HG03139 (cell line): ENCODE results near the gene PPM1F.
"Not testable (repeated sequence)": the region's sequence is repeated elsewhere in the genome, so short reads cannot be mapped to it uniquely, and the experiment has no call there.

Source experiments
- ATAC-seq: cut with Tn5 transposase; IDR thresholded peaks from one replicate; pipeline ENCODE4 v1.9.1; 2021; ENCODE audit not compliant: unreplicated experiment

Gene PPM1F

DNA sequence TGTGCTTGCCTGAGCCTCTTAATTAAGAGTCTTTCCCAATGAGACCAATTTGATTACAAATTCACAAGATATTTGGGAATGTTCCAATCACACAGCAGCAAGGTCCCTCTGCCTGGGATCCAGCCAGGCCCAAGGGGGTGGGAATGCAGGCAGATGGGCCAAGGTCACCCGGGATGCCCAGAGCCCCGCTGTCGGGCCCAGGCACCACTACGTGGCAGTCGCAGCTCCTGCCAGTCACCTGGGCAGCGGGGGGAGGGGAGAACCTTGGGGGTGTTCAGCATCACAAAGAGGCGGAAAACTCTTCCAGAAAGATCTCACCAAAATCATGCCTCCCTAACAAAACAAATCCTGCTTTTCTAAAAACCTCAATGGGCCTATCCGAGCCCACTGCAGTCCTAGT is 30.9 kb downstream of the PPM1F start:
- no peak for ATAC-seq

DNA sequence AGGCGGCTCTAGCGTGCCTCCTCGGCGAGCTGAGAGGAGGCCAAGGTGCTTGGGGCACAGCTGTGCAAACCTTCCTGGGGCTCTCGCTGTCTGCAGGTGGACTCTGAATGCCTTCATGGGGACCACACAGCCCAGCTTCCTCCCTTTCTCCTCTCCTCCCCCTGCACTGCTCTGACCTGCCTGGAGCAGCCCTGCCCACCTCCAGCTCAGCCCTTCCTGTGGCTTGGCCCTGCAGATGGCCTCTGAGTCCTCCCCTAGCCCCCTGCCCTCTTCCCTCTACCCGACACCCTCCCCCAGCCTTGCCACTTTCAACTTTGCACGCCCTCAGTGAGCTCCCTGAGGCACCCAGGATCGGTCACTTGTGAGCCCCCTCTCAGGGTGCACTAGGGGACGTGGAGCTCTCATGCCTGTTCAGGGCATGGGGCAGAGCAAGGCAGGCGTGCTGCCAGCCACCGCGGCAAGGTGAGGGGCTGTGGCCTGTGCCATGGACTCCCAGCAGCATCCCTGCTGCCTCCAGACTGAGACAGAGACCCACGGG is 31.4 kb downstream of the PPM1F start:
- ATAC-seq, result no peak

DNA sequence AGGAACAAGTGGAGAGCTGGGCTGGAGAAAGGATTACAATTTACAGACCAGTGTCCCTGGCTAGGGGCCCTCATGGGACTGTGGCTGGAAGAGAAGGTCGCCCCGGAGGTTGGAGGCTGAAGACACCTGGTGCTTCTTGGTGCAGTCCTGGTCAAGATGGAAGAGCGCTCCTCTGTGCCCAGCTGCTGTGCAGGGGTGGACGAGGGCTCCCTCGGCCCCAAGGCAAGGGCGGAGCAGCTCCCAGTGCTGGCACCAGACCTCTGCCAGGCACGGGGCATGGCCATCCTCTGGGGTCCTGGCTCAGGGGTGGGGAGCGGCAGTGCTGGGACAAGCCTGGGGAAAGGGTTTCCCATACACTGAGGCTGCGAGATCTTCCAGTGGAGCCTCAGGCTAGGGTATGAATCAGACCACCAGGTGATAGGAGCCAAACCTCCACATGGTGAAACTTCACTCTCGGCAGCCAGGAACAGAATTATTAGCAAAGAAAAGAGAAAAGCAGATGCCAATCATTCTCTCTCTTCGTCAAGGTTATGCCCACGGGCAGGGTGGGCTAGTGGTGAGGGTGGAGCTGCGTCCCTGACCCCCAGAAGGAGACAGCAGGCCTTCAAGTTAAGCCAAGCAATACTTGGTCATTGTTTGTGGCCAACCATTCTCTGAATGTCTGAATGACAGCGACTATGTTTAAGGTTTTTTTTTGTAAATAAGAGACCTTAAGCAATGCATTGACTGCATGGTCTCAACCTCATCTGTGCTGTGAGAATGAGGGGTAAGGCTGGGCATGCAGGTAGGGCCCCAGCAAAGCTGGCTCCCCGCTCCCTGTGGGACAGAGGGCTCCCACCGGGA is 32.1 kb downstream of the PPM1F start:
- no peak for ATAC-seq

DNA sequence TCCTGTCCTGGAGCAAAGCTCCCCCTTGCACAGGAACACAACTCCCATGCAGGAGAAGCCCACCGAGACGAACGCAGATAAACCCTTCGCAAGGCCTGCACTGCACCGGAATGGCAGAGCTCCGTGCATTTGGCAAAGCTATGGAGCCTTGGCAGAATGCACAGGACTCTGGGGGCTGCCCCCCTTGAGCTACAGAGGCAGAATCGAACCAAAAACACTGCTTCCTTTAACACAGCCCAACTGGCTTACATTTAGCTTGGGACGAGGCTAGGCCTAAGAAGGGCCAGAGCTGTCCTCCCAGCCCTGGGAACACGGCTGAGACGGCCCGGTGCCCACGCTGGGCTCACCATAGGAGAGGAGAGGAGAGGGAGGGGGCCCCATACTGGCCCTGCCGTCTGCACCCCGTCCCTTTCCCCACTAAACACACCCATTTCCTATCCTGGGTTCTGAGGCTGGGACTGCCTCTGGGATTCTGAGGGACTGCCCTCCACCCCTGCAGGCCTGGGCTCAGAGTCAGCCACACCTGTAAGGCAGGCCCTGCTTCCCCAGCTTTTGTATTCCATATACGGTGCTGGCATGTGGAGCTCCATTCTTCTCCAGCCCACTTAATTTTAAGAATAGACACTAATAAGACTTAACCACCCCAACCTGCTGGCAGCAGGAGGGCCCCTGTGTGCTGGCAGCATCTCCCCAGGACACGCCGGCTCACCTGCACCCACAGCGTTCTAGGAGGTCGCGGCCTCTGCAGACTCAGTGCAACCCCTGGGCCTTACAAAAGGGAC is 32.9 kb downstream of the PPM1F start:
- ATAC-seq, result no peak

DNA sequence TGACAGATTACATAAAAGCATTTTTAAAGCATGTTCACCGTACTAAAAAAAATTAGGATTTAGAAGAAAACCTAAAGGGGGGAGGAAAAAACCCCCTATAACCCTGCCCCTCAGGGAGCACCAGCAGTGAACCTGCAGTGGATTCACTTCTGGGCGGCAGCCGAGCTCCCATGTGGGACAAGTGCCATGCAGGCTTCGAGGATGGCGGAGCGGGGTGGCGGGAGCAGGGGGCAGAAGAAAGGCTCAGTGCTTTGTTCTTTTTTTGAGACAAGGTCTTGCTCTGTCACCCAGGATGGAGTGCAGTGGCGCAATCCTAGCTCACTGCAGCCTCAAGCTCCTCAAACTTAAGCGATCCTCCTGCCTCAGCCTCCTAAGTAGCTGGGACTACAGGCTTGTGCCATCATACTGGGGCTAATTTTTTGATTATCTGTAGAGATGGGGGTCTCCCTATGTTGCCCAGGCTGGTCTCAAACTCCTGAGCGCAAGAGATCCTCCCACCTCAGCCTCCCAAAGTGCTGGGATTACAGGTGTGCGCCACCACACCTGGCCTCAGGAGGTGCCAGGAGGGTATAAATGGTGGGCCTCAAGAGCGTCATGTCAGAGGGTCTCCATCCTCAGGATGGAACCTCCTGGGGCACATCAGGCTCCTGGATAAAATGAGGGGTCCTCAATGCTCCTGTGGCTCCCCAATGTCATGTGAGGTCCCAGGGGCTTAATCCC is 34.0 kb downstream of the PPM1F start:
- ATAC-seq, result no peak

DNA sequence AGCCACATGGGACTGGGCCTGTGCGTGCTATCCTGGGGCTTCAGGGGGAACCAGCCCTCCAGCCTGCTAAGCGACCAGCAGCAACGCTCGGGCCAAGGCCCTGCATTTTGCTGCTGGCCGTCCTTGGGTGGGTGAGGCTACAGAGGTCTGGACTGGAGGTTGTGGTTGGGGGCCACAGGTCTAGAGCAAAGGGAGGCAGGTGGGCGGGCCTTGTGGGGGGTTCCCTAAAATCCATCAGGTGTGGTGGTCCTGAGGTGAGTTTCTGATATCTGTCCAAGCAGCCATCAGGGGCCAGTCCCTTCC is 34.7 kb downstream of the PPM1F start:
- ATAC-seq, result no peak

DNA sequence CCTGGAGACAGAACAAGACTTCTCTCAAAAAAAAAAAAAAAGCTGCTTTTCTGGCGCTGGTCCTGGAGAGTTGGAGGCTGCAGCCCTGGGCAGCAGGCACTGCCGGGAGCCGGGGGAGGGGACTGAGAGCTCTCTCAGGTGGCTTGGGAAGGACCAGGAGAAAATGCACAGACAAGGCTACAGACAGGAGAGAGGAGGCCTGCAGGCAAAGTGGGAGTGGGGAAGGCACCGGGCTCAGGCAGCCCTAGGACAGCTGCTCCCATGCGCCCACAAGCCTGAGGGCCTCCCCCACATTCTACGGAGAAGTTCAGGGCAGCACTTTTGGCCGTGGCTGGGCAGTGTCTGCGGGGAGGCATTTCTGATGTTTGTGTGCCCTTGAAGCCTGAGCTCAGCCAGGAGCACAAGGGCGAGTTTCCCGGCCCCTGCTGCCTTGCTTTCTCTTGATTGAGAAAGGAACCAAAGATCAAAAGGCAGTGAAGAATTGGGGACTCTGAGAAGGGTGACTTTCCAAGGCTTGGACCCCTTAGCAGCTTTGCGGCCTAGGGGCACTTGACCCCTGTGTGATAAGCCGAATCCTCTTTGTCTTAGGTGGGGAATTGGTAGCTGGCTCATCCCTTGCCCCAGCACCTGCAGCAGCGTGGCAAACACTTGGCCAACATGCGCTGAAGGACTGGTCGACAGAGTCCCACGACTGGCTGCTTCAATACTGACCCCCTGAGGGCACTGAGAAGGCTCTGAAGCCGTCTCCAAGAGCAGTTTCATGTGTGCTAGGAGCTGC is 35.3 kb downstream of the PPM1F start:
- ATAC-seq, result no peak

DNA sequence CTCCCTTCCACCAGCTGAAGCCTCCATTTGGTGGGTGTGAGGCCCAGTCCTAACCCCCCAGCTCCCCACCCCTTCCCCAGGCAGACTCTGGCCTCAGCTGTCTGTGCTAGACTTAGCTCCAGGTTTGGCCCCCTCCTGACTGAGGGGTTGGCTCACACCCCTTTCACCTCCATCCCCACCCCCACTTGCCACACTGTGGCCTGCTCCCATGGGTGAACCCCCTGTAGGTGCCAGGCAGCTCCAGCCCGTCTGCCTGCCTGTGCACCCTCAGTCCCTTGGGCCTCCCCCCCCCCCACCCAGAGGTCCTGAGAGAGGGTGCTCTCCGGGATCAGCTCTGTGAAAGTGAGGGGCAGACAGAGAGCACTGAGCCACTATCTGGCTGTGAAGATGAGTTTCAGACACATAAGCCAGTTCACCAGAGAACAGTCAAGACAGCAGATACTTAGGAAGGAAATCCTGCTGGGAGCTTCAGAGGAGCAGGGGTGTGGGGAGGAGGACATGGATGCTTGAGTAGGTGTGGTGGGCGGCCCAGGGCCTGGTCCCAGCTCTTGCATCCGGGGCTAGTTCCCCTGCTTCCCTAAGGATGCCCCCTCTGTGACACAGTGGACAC is 36.2 kb downstream of the PPM1F start:
- no peak for ATAC-seq

DNA sequence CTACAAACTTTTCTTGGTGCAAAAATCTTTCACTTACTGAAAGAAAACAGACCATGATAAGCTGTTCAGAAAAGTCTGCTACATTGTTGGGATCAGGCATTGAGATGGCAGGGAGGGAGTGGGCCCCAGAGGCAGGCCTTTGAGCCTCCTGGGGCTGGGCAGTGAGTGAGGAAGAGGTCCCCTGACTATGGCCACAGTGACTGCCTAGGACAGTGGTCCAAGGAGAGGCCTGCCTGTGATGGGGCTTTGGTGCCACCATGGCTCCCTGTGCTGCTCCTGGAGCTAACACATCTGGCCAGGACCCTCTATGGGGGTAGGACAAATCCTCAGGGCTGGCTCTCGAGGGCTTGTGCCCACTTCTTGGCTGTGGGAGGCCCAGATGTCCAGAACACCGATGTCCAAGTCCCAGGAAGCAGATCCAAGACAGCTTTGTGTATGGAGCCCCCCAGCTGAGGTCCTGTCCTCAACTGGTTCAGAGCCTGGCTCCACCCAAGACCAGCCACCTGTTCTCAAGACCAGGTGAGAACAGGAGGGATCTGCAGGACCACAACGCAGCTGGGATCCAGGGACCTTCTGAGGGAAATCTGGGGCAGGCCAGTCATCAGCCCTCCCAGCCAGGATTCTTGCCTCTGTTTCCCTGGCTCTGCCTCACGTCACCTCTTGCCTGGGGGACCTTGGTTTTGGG is 36.9 kb downstream of the PPM1F start:
- ATAC-seq, result no peak

DNA sequence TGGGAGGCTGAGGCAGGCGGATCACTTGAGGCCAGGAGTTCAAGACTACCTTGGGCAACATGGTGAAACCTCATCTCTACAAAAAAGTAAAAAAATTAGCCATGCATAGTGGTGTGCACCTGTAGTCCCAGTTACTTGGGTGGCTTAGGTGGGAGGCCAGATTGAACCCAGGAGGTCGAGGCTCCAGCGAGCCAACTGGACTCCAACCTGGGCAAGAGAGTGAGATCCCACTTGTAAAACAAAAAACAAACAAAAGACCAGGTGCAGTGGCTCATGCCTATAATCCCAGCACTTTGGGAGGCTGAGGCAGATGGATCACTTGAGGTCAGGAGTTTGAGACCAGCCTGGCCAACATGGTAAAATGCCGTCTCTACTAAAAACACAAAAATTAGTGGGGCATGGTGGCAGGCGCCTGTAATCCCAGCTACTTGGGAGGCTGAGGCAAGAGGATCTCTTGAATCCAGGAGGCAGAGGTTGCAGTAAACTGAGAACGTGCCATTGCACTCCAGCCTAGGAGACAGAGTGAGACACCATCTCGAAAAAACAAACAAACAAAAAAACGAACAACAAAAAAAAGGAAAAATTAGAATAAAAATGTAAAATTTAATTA is 38.5 kb downstream of the PPM1F start:
- ATAC-seq, result not testable (repeated sequence)

DNA sequence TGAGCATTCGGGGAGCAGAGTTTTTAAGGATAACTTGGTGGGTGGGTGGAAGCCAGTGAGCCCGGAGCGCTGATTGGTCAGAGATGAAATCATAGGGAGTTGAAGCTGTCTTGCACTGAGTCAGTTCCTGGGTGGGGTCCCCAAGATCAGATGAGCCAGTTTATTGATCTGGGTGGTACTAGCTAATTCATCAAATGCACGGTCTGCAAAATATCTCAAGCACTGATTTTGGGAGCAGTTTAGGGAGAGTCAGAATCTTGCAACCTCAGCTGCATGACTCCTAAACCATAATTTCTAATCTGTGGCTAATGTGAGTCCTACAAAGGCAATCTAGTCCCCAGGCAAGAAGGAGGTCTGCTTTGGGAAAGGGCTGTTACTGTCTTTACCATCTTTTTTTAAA is 42.3 kb downstream of the PPM1F start:
- not testable (repeated sequence) for ATAC-seq

DNA sequence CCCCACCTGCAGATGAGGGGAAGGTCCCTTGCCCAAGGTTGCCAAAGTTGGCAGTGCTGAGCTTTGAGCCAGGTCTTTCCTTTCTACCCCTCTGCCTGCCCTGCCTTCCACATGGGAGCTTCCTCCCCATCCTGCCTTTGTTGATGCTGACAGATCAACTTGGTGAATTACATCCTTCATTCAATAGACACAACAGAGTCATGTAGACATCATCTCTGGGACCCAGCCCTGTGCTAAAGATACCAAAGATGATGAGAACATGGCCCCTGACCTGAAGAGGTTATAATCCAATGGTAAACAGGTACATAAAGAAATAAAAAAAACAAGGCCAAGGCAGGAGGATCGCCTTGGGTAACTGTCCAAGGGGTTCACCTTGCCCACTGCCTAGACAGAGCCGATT is 42.8 kb downstream of the PPM1F start:
- no peak for ATAC-seq

DNA sequence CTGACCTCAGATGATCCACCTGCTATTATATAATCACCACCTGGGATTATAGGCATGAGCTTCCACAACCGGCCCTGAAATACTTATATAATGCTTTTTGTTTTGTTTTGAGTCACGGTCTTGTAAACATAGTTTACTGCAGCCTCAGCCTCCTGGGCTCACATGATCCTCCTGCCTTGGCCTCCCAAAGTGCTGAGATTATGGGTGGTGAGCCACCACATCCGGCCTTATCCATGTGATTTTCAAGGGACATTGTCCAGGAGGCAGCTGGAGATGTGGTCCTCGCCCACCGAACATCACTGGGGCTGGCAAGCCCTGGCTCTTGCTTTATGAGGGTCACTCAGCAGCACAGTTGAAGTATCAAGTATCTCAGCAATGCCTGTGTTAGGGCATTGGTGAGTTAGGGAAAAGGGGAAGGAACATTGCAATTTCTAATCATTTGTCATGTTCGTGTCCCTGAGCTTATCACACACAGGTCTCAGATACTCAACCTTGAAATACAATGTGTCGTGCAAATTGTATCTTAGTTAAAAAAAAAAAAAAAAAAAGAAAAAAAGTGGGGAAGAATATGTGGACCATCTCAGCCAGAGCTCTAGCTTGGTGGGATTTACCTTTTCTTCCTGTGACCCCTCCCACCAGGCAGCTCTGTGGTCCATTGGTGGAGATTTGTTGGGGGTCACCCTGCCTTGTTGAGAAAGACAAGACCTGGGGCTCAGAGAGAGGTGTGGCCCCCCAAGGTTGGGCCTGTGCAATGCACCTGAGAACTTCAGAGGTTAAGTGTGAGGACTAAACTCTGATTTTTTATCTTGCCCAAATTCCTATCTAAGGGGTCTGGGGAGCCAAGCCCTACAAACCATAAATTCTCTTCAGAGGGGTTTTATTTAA is 44.8 kb downstream of the PPM1F start:
- no peak for ATAC-seq

DNA sequence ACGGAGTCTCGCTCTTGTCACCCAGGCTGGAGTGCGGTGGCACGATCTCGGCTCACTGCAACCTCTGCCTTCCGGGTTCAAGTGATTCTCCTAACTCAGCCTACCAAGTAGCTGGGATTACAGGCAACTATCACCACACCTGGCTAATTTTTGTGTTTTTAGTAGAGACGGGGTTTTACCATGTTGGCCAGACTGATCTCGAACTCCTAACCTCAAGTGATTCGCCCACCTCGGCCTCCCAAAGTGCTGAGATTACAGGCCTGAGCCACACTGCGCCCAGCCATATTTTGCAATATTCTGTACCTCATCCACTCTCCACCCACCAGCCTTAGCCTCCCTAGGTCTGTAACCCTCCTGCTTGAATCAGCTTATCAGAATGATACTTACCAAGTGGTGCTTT is 47.4 kb downstream of the PPM1F start:
- ATAC-seq, result not testable (repeated sequence)

DNA sequence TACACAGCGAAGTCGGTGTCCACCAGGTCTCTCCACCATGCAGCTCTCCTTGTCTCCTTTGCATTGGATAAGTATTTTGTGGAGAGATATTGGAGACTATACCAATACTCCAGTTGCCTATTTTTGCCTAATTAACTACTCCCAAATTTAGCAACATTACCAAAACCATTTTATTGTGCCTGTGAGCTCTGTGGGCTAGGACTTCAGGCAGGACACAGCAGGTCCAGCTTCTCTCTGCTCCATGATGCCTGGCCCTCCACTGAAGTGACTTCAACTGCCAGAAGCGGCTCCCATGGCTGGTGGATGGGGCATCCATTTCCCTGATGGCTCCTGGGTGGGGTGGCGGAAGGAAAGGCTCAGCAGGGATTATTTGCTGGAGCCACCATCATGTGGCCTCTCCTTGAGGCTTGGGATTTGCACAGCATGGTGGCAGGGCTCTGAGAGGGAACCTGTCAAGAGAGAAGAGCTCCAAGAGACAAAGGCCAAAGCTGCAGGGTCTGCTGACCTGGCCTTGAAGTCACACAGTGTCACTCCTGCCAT is 48.3 kb downstream of the PPM1F start:
- ATAC-seq, result no peak

DNA sequence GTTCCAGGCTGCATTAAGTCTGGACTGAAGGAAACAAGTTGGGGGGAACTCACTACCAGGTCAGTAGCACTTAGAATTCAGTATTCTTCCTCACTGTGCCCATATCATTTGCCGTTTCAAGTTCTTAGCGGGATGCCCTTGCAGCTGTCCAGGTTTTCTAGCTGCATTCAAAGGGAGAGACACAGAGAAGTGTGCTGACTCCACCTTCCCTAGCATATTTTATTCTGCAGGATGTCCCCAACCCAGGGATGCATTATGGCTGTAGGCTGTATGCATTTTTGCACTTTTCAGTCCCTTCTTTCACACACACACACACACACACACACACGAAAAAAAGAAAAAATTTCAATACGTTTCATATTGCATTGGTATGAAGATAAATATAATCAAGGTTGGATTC is 49.4 kb downstream of the PPM1F start:
- ATAC-seq, result no peak

DNA sequence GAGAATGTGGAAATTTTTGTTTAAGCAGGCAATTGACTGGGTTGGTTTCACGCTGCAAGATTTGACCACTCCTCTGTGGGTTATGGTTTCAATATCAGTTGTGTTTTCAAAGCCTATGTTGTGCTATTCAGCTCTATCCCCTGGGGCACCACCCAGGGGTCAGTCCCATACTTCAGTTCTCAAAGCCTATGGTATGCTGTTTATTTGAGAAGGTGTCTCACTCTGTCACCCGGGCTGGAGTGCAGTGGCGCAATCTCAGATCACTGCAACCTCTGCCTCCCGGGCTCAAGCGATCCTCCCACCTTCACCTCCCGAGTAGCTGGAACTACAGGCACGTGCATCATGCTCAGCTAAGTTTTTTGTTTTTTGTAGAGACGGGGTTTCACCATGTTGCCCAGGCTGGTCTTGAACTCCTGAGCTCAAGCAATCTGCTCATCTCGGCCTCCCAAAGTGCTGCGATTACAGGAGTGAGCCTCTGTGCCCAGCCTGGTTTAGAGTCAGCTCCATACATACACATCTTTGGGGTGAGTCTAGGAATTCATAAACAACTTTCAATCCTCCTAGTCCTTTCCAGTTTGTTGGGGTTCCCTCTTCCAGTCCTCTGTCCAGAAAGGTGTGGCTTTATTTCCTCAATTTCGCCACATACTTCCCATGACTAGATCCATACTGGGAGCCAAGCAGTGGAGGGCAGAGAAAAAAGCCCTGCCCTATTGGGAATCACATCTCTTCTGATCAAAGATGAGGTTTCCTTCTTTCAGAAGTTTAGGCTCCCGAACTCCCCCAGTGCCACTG is 50.2 kb downstream of the PPM1F start:
- ATAC-seq, result no peak
